ENCODE data around the gene TWNK. TPM values are rescaled to one million over a fixed set of nuclear protein-coding genes. Genes with fewer than 3 reads are reported as not detected.

The TWNK gene
- total RNA-seq, 4 donors from 2014 or later: 4.2 to 9.2 (median 6.4) TPM

DNA sequence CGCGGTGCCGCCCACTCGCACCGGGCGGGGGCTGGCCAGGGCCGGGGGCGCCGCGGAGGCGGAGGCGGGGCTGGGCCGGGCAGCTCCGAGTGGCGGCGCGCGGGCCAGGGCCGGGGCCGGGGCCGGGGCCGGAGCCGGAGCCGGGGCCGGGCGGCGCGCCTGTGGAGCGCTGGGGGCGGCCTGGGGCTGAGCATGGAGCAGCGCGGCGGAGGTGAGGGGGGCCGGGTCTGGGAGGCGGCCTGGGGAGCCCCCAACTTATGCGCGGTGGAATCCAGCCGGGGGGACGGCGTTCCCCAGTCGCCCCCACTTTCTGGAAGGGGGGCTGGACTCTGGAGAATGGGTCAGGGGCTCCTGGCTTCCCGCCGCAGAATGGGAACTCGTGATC lies 12.4 kb downstream of the TWNK start, which contains the start of gene LZTS2:
Gene LZTS2 (plus strand): TSS at position 67 of the 385 bp plus-strand sequence. CDS start 2,731 bp downstream, outside the sequence.
- peak within 1 kb of the TSS; percentile 62 for H3K4me3 ChIP-seq (ENCODE audit: low read depth, poor library complexity, severe bottlenecking)
- intact Hi-C loops (cut with DNase I; ENCODE audit: low total_unique reads): no loop called here
- WGBS, 2 donors: 0% methylated on average over 8 to 34 of the region's 44 CpGs
- TF ChIP-seq POLR2A (IDR thresholded peaks at IDR 0.05): no peak
- TF ChIP-seq, protein P1, sequence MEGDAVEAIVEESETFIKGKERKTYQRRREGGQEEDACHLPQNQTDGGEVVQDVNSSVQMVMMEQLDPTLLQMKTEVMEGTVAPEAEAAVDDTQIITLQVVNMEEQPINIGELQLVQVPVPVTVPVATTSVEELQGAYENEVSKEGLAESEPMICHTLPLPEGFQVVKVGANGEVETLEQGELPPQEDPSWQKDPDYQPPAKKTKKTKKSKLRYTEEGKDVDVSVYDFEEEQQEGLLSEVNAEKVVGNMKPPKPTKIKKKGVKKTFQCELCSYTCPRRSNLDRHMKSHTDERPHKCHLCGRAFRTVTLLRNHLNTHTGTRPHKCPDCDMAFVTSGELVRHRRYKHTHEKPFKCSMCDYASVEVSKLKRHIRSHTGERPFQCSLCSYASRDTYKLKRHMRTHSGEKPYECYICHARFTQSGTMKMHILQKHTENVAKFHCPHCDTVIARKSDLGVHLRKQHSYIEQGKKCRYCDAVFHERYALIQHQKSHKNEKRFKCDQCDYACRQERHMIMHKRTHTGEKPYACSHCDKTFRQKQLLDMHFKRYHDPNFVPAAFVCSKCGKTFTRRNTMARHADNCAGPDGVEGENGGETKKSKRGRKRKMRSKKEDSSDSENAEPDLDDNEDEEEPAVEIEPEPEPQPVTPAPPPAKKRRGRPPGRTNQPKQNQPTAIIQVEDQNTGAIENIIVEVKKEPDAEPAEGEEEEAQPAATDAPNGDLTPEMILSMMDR (IDR thresholded peaks at IDR 0.05): no peak
- DNase-seq (ENCODE audit: low spot score in 2 of 2): no peak

DNA sequence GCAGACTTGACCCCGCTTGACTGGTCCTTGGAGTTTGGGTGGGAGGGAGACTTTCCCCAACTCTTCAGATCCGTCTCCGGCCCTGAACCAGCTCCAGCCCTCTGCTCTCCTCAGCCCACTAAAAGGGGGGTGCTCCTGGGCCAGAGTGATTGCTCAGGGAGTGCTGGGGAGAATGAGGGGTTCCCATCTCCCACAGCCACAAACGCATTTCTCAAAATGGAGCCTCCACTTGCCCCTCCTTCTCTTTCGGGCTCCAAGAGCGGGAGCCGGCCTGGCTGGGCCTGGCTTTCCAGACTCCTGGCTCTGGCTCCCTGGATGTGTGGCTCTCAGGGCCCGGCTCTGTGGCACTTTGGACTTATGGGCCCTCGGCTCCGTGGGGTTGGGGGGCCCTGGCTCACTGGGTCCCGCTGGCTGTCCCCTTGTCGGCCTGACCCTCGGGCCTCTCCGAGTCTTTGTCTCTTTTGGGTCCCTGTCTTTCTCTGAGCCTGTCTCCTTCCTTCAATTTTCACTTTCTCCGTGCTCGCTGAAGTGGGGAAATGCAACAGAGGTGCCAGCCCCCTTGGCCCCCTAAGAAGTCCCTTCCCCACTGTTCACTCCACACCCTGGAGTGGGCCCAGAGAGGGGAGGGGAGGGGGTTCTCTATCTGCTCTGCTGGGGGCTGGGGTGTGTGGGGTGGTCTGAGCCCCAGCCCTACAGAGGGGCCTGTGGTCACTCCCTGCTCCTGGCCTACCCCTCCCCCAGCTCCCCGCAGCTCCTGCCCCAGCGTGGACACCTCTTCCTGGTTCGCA lies 13.0 kb downstream of the TWNK start:
- 4 to 18% methylated on average over 18 of the region's 19 CpGs for WGBS, 2 donors
- intact Hi-C loops (cut with DNase I; ENCODE audit: low total_unique reads): no loop called here
- H3K4me3 ChIP-seq (ENCODE audit: low read depth, poor library complexity, severe bottlenecking): peak overlapping the region; percentile 62
- DNase-seq (ENCODE audit: low spot score in 2 of 2): no peak
- TF ChIP-seq, protein P1 (IDR thresholded peaks at IDR 0.05): no peak
- no peak for TF ChIP-seq POLR2A (IDR thresholded peaks at IDR 0.05)

DNA sequence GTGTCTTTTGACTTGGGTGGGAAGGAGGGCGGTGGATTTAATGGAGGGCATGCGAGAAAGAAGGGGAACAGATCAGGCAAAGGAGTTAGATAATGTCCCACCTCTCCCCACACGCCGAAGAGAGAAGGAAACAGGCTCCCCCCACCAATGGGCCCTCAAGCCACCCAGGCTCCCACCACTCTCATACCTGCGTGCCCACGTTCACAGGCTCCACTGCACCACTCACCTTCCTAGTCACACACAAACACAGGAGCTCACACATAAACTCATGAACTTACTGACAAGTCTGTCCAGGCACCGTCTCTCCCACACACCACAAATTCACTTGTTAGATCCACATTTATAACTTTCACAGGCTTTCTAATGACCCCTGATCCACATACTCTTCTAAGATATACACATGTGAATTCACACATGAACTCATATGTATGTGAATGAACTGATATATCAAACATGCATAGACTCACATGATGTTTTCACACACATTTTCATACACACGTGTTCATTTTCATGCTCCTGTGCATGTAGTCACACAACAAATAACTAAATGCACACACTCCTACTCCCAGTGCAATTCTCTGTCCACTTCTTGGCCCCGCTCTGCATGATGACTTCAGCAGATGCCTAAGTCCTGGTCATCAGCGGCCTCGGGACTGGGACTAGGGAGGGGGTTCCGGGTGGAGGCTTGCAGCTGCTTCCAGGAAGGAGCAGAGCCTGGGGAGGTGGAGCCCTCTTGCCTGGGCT lies 13.7 kb downstream of the TWNK start:
- DNase-seq (ENCODE audit: low spot score in 2 of 2): peak; percentile 87 to 97
- no peak overlapping the region for H3K4me3 ChIP-seq (ENCODE audit: low read depth, poor library complexity, severe bottlenecking)
- 28 to 32% methylated on average over 9 to 12 of the region's 12 CpGs for WGBS, 2 donors
- TF ChIP-seq, protein P1 (IDR thresholded peaks at IDR 0.05): no peak
- no peak for TF ChIP-seq POLR2A (IDR thresholded peaks at IDR 0.05)
- intact Hi-C loops (cut with DNase I; ENCODE audit: low total_unique reads): no loop called here

DNA sequence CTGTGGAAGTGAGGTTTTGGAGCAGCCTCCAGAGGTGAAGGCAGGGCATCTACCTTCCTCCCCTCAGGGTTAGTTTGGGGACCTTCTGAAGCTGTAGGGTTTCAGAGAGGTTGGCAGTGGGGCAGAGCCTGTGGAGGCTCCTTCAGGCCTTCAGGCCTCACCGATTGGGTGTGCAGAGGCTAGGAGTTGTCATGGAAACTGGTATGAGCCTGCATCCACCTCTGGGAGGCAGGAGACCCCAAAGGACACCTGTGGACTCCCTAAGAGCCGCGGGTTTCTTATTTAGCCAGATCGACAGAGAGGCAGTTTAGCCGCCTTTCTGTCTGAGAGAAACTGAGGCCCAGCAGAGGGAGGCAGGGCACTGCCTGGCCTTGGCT lies 14.3 kb downstream of the TWNK start:
- no peak for DNase-seq (ENCODE audit: low spot score in 2 of 2)
- TF ChIP-seq, protein P1 (IDR thresholded peaks at IDR 0.05): no peak
- TF ChIP-seq POLR2A (IDR thresholded peaks at IDR 0.05): no peak
- intact Hi-C loops (cut with DNase I; ENCODE audit: low total_unique reads): no loop called here
- H3K4me3 ChIP-seq (ENCODE audit: low read depth, poor library complexity, severe bottlenecking): no peak overlapping the region
- WGBS, 2 donors: 54 to 56% methylated on average over 5 of the region's 5 CpGs

DNA sequence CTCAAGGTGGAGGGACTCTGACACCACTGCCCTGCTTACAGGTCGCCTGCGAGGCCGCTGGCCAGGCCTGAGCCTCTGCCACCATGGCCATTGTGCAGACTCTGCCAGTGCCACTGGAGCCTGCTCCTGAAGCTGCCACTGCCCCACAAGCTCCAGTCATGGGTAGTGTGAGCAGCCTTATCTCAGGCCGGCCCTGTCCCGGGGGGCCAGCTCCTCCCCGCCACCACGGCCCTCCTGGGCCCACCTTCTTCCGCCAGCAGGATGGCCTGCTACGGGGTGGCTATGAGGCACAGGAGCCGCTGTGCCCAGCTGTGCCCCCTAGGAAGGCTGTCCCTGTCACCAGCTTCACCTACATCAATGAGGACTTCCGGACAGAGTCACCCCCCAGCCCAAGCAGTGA lies 15.1 kb downstream of the TWNK start:
- no peak for TF ChIP-seq POLR2A (IDR thresholded peaks at IDR 0.05)
- TF ChIP-seq, protein P1 (IDR thresholded peaks at IDR 0.05): no peak
- intact Hi-C loops (cut with DNase I; ENCODE audit: low total_unique reads): no loop called here
- no peak for DNase-seq (ENCODE audit: low spot score in 2 of 2)
- H3K4me3 ChIP-seq (ENCODE audit: low read depth, poor library complexity, severe bottlenecking): no peak overlapping the region
- WGBS, 2 donors: 91 to 92% methylated on average over 8 of the region's 11 CpGs
